B cell (primary cell): Measurements from ENCODE around the gene TAS2R3. TPM values are rescaled to one million over a fixed set of nuclear protein-coding genes. Genes with fewer than 3 reads are reported as not detected.

Experiments used
- ATAC-seq: fragments of 200-7000 bp; cut with Tn5 transposase; one replicate; pipeline ENCODE4 v1.10.0; 2021; ENCODE audit warnings: low read depth, mild to moderate bottlenecking, moderate number of reproducible peaks, moderate library complexity
- CTCF ChIA-PET: fragments of 350-600 bp; sonication (Branson Sonifier 250); formaldehyde crosslinking; loops from one replicate; lab custom pipeline; 2021; ENCODE audit warnings: antibody characterized with exemption, inconsistent platforms; lab: Charles Lee
- POLR2A ChIA-PET: fragments of 350-600 bp; sonication (Branson Sonifier 250); formaldehyde crosslinking; loops from one replicate; lab custom pipeline; 2021; ENCODE audit warnings: antibody characterized with exemption; lab: Charles Lee
- DNase-seq: peaks from one replicate; pipeline ENCODE4 v3.0.0; 2013
- H2AFZ ChIP-seq: 2 replicates; pipeline ENCODE4 v1.6.1; 2012; ENCODE audit warnings: mild to moderate bottlenecking, low read depth, low read length; ENCODE audit not compliant: insufficient read depth, poor library complexity, severe bottlenecking
- H3K27ac ChIP-seq, 2 donors: 1 replicate in 1 of 2; 2 replicates in 1 of 2; pipeline ENCODE4 v1.5.1; 2012 to 2013; ENCODE audit warnings: low read length in 2 of 2, mild to moderate bottlenecking in 2 of 2, moderate library complexity in 1 of 2
- H3K27me3 ChIP-seq, 4 experiments: fragments of 200-600 bp in 1 of 4; sonication (generic) in 1 of 4; replicated peaks in 1 of 4; 1 replicate in 2 of 4; 2 replicates in 2 of 4; pipeline versions ENCODE4 v1.6.1 to v1.7.0; 2013 to 2016; ENCODE audit warnings: low read length in 3 of 4, mild to moderate bottlenecking in 2 of 4, mixed read lengths in 1 of 4, moderate library complexity in 1 of 4; ENCODE audit not compliant: insufficient read depth in 4 of 4, control insufficient read depth in 3 of 4; ENCODE audit errors: control extremely low read depth in 1 of 4
- H3K36me3 ChIP-seq, 2 experiments: replicated peaks in 1 of 2; 1 replicate in 1 of 2; 2 replicates in 1 of 2; pipeline versions ENCODE4 v1.6.1 to v1.7.1; 2013; ENCODE audit warnings: low read length in 1 of 2; ENCODE audit not compliant: insufficient read depth in 2 of 2, control insufficient read depth in 1 of 2; ENCODE audit errors: control extremely low read depth in 1 of 2, extremely low read depth in 1 of 2
- H3K4me1 ChIP-seq, 2 donors: fragments of 200-600 bp in 1 of 2; sonication (generic) in 1 of 2; 1 replicate in 1 of 2; 2 replicates in 1 of 2; pipeline versions ENCODE4 v1.5.1 to v1.6.1; 2013 to 2017; ENCODE audit warnings: low read length in 2 of 2; ENCODE audit not compliant: control insufficient read depth in 2 of 2, insufficient read depth in 2 of 2
- H3K4me2 ChIP-seq: replicated peaks from 2 replicates; pipeline ENCODE3; 2012; ENCODE audit warnings: mild to moderate bottlenecking, low read depth, low read length; ENCODE audit not compliant: poor library complexity, severe bottlenecking
- H3K4me3 ChIP-seq, 5 experiments: fragments of 200-600 bp in 1 of 5; sonication (generic) in 1 of 5; 1 replicate in 3 of 5; 2 replicates in 2 of 5; pipeline versions ENCODE4 v1.5.1 to v1.7.0; 2011 to 2016; ENCODE audit warnings: low read length in 4 of 5, mild to moderate bottlenecking in 4 of 5, low read depth in 2 of 5, control low read depth in 1 of 5, moderate library complexity in 1 of 5; ENCODE audit not compliant: insufficient read depth in 1 of 5; ENCODE audit errors: control extremely low read depth in 1 of 5, extremely low read depth in 1 of 5
- H3K79me2 ChIP-seq: fragments of 200-600 bp; sonication (generic); one replicate; pipeline ENCODE4 v1.6.0; 2016; ENCODE audit warnings: low read length; ENCODE audit not compliant: control insufficient read depth, insufficient read depth
- H3K9ac ChIP-seq: fragments of 200-600 bp; sonication (generic); 2 replicates; pipeline ENCODE4 v1.6.1; 2017; ENCODE audit warnings: mild to moderate bottlenecking, low read length, moderate library complexity
- H3K9me3 ChIP-seq, 3 donors: one replicate each; pipeline versions ENCODE4 v1.6.1 to v1.7.1; 2013; ENCODE audit warnings: low read length in 2 of 3; ENCODE audit not compliant: control insufficient read depth in 2 of 3, insufficient read depth in 1 of 3; ENCODE audit errors: control extremely low read depth in 1 of 3
- H4K20me1 ChIP-seq: 2 replicates; pipeline ENCODE4 v1.6.0; 2012; ENCODE audit warnings: mild to moderate bottlenecking, low read length; ENCODE audit not compliant: insufficient read depth, control insufficient read depth, poor library complexity, severe bottlenecking
- H3K27ac Mint-ChIP-seq: one replicate; pipeline ENCODE4 v1.8.0; 2021; ENCODE audit warnings: mixed read lengths
- H3K27me3 Mint-ChIP-seq: one replicate; pipeline ENCODE4 v1.8.0; 2021; ENCODE audit warnings: mixed read lengths
- H3K4me1 Mint-ChIP-seq: one replicate; pipeline ENCODE4 v1.8.0; 2021; ENCODE audit warnings: mixed read lengths
- H3K4me3 Mint-ChIP-seq: one replicate; pipeline ENCODE4 v1.8.0; 2021; ENCODE audit warnings: mixed read lengths
- H3K9me3 Mint-ChIP-seq: one replicate; pipeline ENCODE4 v1.8.0; 2022; ENCODE audit warnings: mixed read lengths; ENCODE audit not compliant: insufficient read depth
- EZH2 ChIP-seq: IDR thresholded peaks from 2 replicates; pipeline ENCODE4 v1.6.1; 2012; ENCODE audit warnings: borderline replicate concordance, low read depth, mild to moderate bottlenecking, moderate library complexity, low read length; ENCODE audit not compliant: insufficient read depth, poor library complexity, severe bottlenecking
- WGBS: methylation state at CpG from one replicate; pipeline ENCODE4 v1.1.5; 2013; ENCODE audit warnings: missing lambda C conversion rate; ENCODE audit not compliant: insufficient coverage; 5-methylcytosine and 5-hydroxymethylcytosine counted together
- intact Hi-C: fragments of 100-400 bp; cut with micrococcal nuclease; formaldehyde crosslinking; loops from one replicate; pipeline ENCODE4 v1.10.0; 2022
- polyA plus RNA-seq: library from polyadenylated mRNA; depleted of rRNA; stranded (reverse); fragments of >200 nt; gene quantifications from 2 replicates; pipeline ENCODE4 v1.2.3, GENCODE V29; 2012
- small RNA-seq: library from RNA; depleted of rRNA; stranded (forward); fragments of <200 nt; gene quantifications from one replicate; pipeline ENCODE3, GENCODE V24; 2012; ENCODE audit warnings: low replicate concordance, low read depth; ENCODE audit not compliant: insufficient read length
- total RNA-seq, 2 donors: library from RNA; stranded (reverse); fragments of 120-200 nt in 1 of 2; gene quantifications; 1 replicate in 1 of 2; 2 replicates in 1 of 2; pipeline versions ENCODE4 v1.2.3 to v1.2.4, GENCODE V29; 2013 to 2022
- TF ChIP-seq, protein P1 (sequence below): fragments of 200-600 bp; IDR thresholded peaks from one replicate; pipeline ENCODE4 v1.8.0; 2022; ENCODE audit warnings: antibody characterized with exemption, mild to moderate bottlenecking

The TAS2R3 gene
- total and polyA plus RNA-seq, 2 donors (not counting 1 experiment from before 2014, with no cell fraction given) = 8.6 TPM; not detected in 1

DNA sequence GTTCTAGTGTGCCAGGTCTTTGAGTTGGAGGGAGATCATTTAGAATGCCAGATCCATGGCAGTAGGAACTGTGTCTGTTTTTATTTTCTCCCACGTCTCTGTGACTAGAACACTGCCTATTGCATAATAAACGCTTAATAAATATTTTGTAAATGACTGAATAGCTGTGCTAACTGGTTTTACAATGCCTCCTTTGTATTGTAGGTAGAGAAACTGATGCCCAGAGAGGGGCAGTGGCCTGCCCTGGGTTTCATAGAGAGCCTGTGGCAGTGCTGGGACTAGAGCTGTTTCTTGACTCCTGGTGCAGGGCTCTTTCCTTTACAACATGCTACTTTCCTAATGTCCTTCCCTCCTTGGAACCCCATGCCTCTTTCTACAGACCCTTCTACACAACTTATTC lies 28.6 kb downstream of the TAS2R3 start:
- Histone ChIP-seq H4K20me1 (no peaks in the 10 kb centered on the region), H3K27ac (no peak overlapping the region)

More for the DNA sequence above, 28.6 kb downstream of the TAS2R3 start:
- H3K9me3 ChIP-seq = no peaks in the 10 kb centered on the region
- intact Hi-C loops = no loop called here
- H3K9ac ChIP-seq = no peak overlapping the region
- no peaks in the 10 kb centered on the region for H3K4me1 Mint-ChIP-seq
- no peaks in the 10 kb centered on the region for H3K27me3 ChIP-seq
- H3K9me3 Mint-ChIP-seq = no peaks in the 10 kb centered on the region
- no peak overlapping the region for H3K4me3 ChIP-seq
- H3K27me3 Mint-ChIP-seq = no peaks in the 10 kb centered on the region
- no peak for TF ChIP-seq EZH2
- TF ChIP-seq, protein P1, sequence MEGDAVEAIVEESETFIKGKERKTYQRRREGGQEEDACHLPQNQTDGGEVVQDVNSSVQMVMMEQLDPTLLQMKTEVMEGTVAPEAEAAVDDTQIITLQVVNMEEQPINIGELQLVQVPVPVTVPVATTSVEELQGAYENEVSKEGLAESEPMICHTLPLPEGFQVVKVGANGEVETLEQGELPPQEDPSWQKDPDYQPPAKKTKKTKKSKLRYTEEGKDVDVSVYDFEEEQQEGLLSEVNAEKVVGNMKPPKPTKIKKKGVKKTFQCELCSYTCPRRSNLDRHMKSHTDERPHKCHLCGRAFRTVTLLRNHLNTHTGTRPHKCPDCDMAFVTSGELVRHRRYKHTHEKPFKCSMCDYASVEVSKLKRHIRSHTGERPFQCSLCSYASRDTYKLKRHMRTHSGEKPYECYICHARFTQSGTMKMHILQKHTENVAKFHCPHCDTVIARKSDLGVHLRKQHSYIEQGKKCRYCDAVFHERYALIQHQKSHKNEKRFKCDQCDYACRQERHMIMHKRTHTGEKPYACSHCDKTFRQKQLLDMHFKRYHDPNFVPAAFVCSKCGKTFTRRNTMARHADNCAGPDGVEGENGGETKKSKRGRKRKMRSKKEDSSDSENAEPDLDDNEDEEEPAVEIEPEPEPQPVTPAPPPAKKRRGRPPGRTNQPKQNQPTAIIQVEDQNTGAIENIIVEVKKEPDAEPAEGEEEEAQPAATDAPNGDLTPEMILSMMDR = no peak
- H3K4me1 ChIP-seq = no peaks in the 10 kb centered on the region
- H3K36me3 ChIP-seq = peaks cover 0 to 5% of the 10 kb centered on the region in 2 experiments
- WGBS = no CpG with 5 or more reads among the region's 2 CpGs
- CTCF ChIA-PET = no interaction called here
- ATAC-seq (no peak), DNase-seq (no peak)
- H3K79me2 ChIP-seq = no peaks in the 10 kb centered on the region
- POLR2A ChIA-PET = no interaction called here
- no peak overlapping the region for H2AFZ ChIP-seq
- H3K4me3 Mint-ChIP-seq = no peak overlapping the region
- H3K27ac Mint-ChIP-seq = no peak overlapping the region
- no peak overlapping the region for H3K4me2 ChIP-seq

Small RNA genes lying within 50 kb of the gene (small RNA-seq; reads per million reads assigned to genes)
- gene RNU1-82P = not detected

Other genes with a start within 250 kb of the TAS2R3 start
- gene AGK, start 212.7 kb upstream of the TAS2R3 start, total RNA-seq = 26.1 and 30.2 TPM in 2 replicates
- 11.9 and 12.8 TPM in 2 replicates for gene AGK, start 212.7 kb upstream of the TAS2R3 start, polyA plus RNA-seq
- 79.5 and 85.9 TPM in 2 replicates for gene DENND11, start 61.9 kb upstream of the TAS2R3 start, total RNA-seq
- gene DENND11, start 61.9 kb upstream of the TAS2R3 start, polyA plus RNA-seq = 26.4 and 27.8 TPM in 2 replicates
- gene WEE2, start 55.7 kb upstream of the TAS2R3 start, total RNA-seq = not detected in 2 replicates
- not detected in 2 replicates for gene WEE2, start 55.7 kb upstream of the TAS2R3 start, polyA plus RNA-seq
- gene SSBP1, start 25.7 kb upstream of the TAS2R3 start, total RNA-seq = 89.1 and 93.6 TPM in 2 replicates
- 37.2 and 60.3 TPM in 2 replicates for gene SSBP1, start 25.7 kb upstream of the TAS2R3 start, polyA plus RNA-seq
- gene TAS2R4, start 12.6 kb downstream of the TAS2R3 start, total RNA-seq = 5.4 and 6.7 TPM in 2 replicates
- 0.22 and 0.39 TPM in 2 replicates for gene TAS2R4, start 12.6 kb downstream of the TAS2R3 start, polyA plus RNA-seq
- 3.6 and 6.5 TPM in 2 replicates for gene TAS2R5, start 26.1 kb downstream of the TAS2R3 start, total RNA-seq
- 1.3 and 2.6 TPM in 2 replicates for gene TAS2R5, start 26.1 kb downstream of the TAS2R3 start, polyA plus RNA-seq
- gene PRSS37, start 77.4 kb downstream of the TAS2R3 start, total RNA-seq = not detected in 2 replicates
- gene PRSS37, start 77.4 kb downstream of the TAS2R3 start, polyA plus RNA-seq = not detected in 2 replicates
- gene OR9A4, start 152.3 kb downstream of the TAS2R3 start, total RNA-seq = not detected in 2 replicates
- not detected in 2 replicates for gene OR9A4, start 152.3 kb downstream of the TAS2R3 start, polyA plus RNA-seq
- 0.24 and 0.47 TPM in 2 replicates for gene CLEC5A, start 182.9 kb downstream of the TAS2R3 start, total RNA-seq
- gene CLEC5A, start 182.9 kb downstream of the TAS2R3 start, polyA plus RNA-seq = 0.03 and 0.06 TPM in 2 replicates
- gene TAS2R38, start 209.7 kb downstream of the TAS2R3 start, total RNA-seq = not detected in 2 replicates
- not detected in 2 replicates for gene TAS2R38, start 209.7 kb downstream of the TAS2R3 start, polyA plus RNA-seq
- 0.05 TPM in 1 of 2 replicates, not detected in the other for gene MGAM, start 231.8 kb downstream of the TAS2R3 start, total RNA-seq
- gene MGAM, start 231.8 kb downstream of the TAS2R3 start, polyA plus RNA-seq = 0.03 and 0.09 TPM in 2 replicates